ENCODE data around the gene TPP2.

TPP2 gene

GRCh38 chr13:102596147-102597028, at the start of gene TPP2:
TPP2 (plus strand) TSS chr13:102596986; CDS start chr13:102597039, 53 bp downstream.
- DNase-seq: peak; percentile 98

- no peak for DNase-seq
Measured at GRCh38 chr13:102548811-102549210, 48.0 kb upstream of the TPP2 start.

- no peak for DNase-seq
Measured at GRCh38 chr13:102550507-102550906, 46.3 kb upstream of the TPP2 start.

GRCh38 chr13:102555914-102556553, 40.8 kb upstream of the TPP2 start:
- peak; percentile 60 for DNase-seq

GRCh38 chr13:102556806-102557205, 40.0 kb upstream of the TPP2 start:
- no peak for DNase-seq

DNA sequence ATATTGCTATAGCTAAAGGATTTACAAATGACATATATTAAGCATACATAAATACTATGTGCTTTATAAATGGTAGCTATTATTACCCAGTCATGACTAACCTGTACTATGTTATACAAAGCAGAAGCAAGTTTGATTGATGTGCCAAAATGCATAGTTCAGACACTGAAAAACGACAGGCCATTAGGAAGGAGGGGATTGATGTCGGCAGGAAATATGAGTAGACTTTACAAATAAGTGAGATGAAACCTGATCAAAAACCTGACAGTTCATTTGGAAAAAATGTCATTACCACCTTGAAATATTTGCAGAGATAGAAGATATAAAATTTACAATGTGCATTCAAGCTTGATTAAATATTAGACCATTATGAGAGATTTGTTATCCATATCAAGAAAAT, 38.8 kb upstream of the TPP2 start:
- no peak for DNase-seq

GRCh38 chr13:102561933-102562332, 34.9 kb upstream of the TPP2 start:
- DNase-seq: no peak

DNA sequence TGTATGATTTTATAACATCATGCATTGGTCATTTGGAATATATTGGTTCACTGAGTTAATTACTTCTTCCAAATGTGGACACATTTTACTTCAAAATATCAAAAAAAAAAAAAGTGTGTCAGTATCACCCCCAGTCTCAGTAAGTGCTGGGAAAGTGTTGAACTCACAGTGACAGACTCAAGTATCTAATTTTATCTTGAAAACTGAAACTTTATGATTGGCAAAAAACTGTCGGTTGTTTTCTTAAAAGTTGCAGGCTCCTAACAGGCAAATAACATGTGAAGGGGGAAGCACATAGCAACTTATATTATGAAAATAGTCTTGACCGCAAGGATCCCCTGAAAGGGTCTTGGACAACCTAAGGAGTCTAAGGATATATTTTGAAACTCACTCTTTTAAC, 33.5 kb upstream of the TPP2 start:
- no peak for DNase-seq

GRCh38 chr13:102564564-102564963, 32.2 kb upstream of the TPP2 start:
- DNase-seq: no peak

DNA sequence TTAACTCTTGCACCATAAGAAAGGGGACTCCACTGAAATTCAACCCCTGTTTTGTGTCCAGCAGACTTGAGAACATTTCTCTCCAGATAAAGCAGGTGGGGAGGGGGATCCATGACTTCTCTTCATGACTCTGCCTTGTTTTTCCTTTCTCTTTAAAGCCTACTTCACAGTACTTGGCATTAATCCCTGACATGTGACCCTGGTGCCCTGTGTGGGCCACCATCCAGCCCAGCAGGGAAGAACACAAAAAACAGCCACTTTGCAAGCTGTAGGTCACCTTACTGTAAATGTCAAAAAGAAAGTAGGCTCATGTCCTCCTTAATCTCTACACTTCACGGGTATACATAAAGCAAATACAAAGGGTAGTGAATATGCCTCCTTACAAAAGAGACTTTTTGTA, 30.3 kb upstream of the TPP2 start:
- DNase-seq: no peak

- DNase-seq: no peak
Measured at GRCh38 chr13:102567857-102568256, 28.9 kb upstream of the TPP2 start.

DNA sequence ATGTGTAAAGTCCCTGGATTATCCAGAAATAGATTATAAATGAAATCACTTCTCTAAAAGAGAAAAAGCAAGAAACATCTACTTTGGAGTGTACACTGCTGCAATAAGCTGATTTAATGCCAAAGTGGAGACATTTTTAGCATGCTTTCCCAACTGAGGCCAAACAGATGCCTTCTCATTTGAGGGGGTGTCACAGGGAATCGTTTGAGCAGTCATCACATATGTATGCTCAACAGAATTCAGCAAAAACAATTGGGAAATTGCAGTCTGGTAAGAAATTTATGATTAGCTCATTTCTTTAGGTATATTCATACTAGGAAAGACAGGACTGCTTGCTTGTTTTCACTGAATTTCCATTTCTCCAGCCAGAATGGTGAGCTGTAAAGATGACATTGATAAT, 27.3 kb upstream of the TPP2 start:
- peak; percentile 33 for DNase-seq

DNA sequence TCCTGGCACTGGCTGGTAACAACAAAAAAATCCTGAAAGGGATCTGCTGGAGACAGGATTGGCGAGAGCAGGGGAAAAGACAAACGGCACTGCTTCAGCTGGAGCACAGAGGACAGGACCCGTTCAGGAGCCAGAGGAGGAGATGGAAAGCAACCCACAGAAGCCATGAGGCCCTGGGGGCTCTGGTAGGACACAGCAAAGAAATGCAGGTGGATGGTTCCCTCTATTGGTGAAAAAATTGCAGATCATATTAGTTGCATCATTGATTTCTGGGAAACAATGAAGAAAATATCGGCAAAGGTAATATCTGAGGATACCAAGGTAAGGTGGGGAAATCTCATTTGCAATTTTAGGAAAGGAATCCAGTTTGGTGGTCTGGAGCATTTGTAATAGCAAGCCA, 25.7 kb upstream of the TPP2 start:
- no peak for DNase-seq

- no peak for DNase-seq
Measured at GRCh38 chr13:102572323-102572722, 24.5 kb upstream of the TPP2 start.

DNA sequence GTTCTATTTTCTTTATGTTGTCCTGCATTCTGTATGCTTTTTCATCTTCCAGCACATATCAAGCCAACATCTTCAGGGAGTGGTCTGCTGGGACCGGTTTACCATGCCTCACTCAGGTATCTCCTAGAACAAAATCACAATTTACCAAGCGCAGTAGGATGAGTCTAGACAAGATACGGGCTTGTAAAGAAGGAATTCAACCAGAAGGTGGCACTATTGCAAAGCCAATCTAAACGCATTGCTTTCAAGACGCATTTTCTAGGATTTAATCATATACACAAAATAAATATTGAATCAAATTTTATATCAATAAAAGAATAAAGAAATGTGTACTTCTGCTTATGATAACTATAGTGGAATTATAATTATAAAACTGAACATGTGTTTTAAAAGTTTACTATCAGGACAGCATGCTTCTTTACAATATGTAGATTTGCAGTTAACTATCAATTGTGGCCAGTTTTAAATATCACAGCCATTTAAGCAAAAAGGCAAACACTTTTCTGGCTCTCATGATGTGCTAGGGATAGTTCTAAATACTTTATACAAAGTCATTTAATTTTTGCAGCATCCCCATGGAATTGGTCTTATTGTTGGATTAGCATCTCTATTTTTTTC, 16.1 kb upstream of the TPP2 start:
- peak; percentile 43 for DNase-seq

DNA sequence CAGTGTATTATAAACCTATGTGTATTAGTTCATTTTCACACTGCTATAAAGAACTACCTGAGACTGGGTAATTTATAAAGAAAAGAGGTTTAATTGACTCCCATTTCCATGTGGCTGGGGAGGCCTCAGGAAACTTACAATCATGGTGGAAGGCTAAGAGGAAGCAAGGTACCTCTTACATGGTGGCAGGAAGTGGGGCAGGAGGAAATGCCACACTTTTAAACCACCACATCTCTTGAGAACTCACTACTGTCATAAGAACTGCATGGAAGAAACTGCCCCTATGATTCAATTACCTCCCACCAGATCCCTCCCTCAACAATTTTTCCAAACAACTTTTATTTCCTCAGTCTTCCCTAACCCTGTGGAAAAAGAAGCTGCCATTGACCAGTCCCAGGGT, 14.5 kb upstream of the TPP2 start:
- DNase-seq: no peak

DNA sequence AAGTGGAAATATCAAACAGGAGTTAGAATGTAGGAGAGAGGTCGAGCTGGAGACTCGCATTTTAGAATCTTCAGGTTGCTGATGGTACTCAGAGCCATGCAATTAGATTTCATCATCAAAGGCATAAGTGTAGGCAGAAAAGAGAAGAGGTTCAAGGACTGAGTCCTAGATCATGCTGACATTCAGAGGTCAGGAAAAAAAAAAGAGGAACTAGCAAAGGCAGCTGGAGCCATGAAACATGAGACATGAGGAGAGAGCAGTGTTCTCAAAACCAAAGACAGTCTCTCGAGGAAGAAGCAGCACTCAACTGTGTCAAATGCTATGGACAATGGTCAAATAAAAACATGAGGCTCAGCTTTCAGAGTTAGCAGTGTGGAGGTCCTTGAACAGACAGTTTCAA, 12.4 kb upstream of the TPP2 start:
- no peak for DNase-seq

DNA sequence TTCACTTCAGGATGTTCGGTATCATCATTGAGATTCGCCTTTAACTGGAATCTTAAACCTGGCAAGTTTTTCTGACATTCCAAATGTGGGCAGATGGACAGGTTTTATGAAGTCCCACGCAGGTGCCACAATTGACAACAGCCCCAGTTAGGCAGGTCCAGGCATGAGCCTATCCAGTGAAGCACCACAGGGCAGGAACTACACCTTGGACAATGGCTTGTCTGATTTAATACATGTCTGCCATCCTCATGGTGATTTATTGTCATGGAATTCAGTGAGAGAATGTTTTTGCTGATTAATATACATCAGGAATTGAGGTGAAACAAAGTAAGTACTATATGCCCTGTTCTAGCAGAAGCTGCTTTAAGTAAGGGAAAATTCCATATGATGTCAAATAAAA, 10.2 kb upstream of the TPP2 start:
- no peak for DNase-seq

DNA sequence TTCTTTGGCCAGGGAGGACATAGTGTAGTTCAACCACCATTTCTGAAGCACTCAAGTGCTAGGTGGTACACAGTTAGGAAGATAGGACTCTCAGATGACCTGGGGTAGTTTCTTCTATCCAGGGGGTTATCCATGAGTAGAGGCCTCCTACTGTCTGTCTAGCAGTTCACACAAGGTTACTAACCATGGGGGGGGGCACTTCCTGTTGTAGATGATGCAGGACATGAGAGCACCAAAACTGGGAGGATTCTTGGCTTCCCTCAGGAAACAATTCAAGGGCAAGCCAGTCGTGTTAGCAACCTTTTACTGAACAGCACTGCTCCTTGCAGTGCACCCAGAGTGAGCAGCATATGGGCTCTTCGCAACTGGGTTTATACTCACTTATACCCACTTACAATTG, 8.9 kb upstream of the TPP2 start:
- DNase-seq: no peak

DNA sequence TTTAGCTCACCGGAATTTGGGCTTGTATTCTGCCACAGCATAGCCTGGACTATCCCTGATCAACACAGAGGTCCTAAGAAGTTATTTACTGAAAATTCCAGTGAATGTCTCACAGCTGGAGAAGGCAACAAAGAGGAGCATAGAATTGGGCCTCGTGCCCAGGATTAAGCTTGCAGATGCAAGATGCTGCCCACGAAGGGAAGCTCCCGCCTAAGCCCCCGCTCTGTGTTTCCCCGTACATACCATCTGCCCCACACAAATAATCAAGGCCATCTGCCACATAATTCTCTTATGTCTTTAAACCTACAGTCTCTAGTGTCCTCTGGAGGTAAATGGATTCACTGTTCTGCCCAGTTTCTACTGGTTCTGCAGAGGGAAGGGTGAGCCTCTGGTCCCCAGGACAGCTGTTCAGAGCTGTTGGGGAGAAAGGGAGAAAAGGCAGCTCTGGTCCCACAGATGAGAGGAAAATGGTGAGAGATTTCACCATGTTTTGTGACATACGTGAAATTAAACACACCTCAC, 7.4 kb upstream of the TPP2 start:
- no peak for DNase-seq

DNA sequence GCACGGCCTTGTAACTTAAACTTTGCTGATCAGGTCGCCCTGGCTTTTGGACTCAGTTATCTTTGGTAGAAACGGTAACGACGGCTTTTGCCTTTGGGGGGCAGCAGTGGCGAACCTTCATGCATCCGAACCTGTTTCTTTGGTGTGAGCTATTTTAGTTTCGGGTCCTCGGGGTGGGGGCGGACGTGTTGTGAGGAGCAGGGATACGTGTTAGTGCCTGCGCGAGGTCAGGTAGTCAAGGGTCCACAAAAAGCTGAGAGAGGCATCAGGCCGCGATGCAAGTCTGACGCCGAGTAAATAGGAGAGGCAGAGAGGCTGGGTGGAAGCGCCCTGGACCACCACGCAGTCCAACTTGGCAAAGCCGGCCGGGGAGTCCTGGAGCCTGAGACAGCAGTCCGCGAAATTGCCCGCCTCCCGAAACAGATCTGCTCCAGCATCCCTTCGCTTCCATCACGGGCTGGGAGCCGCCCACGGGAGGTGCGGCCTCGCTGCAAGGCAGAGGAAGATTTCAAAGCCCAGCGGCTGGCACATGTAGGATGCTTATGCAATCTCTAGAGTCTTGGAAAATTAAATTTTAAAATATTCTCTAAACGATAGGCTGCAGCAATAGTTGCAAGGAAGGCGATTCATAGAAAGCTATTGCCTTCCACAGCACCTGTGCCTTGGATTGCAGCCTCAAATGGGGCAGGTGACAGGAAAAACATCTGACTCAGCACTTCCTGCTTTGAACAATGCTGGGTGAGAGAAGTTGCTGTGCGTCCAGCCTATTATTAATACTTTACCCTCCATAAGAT, 4.6 kb upstream of the TPP2 start:
- peak; percentile 60 for DNase-seq

DNA sequence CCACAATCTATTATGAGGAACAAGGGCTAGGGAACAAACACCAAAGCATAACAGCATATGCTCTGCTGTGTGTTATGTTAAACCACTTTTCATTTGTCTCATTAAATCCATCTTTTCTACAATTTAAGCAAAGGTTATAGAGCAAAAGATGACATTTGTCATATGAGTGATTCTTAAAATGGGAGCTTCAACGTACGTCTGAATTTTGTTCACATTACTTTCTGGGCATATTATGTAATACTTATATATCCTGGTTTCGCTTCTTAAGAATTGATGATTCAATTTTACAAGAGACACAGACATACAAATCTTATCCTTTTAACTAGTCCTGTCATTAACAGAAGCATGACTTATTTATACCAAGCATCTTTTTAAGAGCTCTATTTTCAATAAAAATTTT, 3.3 kb upstream of the TPP2 start:
- no peak for DNase-seq

All from HCEC 1CT (cell line).